ENCODE measurements around the gene TMEM184B.

DNA sequence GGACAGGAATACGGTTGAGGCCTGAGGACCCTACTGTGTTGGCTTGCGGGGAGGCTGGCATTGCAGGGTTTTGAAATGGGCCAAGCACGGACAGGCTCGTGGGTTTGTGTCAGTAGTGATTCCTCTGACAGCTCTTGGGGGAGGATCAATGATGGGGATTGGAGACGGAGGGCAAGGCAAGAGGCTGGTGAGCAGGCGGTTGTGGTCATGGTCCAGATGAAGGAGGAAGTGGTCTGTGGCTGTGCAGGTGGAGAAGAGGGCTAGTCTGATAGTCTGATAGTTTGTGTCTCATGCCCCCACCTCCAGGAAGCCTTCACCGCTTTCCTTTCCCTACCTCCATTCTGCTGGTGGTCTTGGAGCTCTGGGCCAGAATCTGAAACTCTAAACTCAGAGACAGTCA lies 68.0 kb downstream of the TMEM184B start:
- TF ChIP-seq, protein P1, sequence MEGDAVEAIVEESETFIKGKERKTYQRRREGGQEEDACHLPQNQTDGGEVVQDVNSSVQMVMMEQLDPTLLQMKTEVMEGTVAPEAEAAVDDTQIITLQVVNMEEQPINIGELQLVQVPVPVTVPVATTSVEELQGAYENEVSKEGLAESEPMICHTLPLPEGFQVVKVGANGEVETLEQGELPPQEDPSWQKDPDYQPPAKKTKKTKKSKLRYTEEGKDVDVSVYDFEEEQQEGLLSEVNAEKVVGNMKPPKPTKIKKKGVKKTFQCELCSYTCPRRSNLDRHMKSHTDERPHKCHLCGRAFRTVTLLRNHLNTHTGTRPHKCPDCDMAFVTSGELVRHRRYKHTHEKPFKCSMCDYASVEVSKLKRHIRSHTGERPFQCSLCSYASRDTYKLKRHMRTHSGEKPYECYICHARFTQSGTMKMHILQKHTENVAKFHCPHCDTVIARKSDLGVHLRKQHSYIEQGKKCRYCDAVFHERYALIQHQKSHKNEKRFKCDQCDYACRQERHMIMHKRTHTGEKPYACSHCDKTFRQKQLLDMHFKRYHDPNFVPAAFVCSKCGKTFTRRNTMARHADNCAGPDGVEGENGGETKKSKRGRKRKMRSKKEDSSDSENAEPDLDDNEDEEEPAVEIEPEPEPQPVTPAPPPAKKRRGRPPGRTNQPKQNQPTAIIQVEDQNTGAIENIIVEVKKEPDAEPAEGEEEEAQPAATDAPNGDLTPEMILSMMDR (IDR thresholded peaks at IDR 0.05), result no peak
- TF ChIP-seq POLR2A (IDR thresholded peaks at IDR 0.05) (no peak), POLR2AphosphoS5 (IDR thresholded peaks at IDR 0.05) (no peak)
